Gastrocnemius medialis (tissue), 4 donors: ENCODE data around the gene ZFYVE28. TPM values are rescaled to one million over a fixed set of nuclear protein-coding genes. Genes with fewer than 3 reads are reported as not detected.

Experiments used
- ATAC-seq, 2 donors: fragments of 150-250 bp; one replicate each; pipeline ENCODE4 v1.9.1; 2016
- DNase-seq, 2 donors: peaks; one replicate each; pipeline ENCODE4 v3.0.0-alpha.2; 2019
- H3K27ac ChIP-seq, 4 donors: fragments of 200-600 bp; sonication (generic); 1 replicate in 1 of 4; 2 replicates in 3 of 4; pipeline ENCODE4 v1.5.1; 2016 to 2018; ENCODE audit warnings: mild to moderate bottlenecking in 2 of 4, moderate library complexity in 1 of 4
- H3K27me3 ChIP-seq, 3 donors: fragments of 200-600 bp; sonication (generic) in 2 of 3; 1 replicate in 1 of 3; 2 replicates in 2 of 3; pipeline versions ENCODE4 v1.5.1 to v1.6.0; 2016 to 2019; ENCODE audit warnings: mild to moderate bottlenecking in 1 of 3, moderate library complexity in 1 of 3
- H3K36me3 ChIP-seq, 2 donors: fragments of 200-600 bp; sonication (generic) in 1 of 2; one replicate each; pipeline ENCODE4 v1.5.1; 2017 to 2018
- H3K4me1 ChIP-seq, 2 donors: fragments of 200-600 bp; sonication (generic) in 1 of 2; one replicate each; pipeline ENCODE4 v1.5.1; 2016 to 2017; ENCODE audit warnings: mild to moderate bottlenecking in 2 of 2
- H3K4me3 ChIP-seq, 4 donors: fragments of 200-600 bp; sonication (generic) in 3 of 4; 1 replicate in 1 of 4; 2 replicates in 3 of 4; pipeline ENCODE4 v1.5.1; 2016 to 2019; ENCODE audit warnings: mild to moderate bottlenecking in 2 of 4
- H3K9me3 ChIP-seq, 3 donors: fragments of 200-600 bp; sonication (generic) in 2 of 3; 1 replicate in 1 of 3; 2 replicates in 2 of 3; pipeline ENCODE4 v1.5.1; 2016 to 2019
- POLR2A ChIP-seq, 2 donors: fragments of 450-650 bp; IDR thresholded peaks; one replicate each; pipeline ENCODE4 v1.6.1; 2017; ENCODE audit warnings: antibody characterized with exemption in 2 of 2, mild to moderate bottlenecking in 2 of 2, moderate library complexity in 2 of 2
- in situ Hi-C, 4 donors: fragments of 200-750 bp; cut with MboI; loops; one replicate each; pipeline versions ENCODE4 v1.15.0 to v1.8.0; 2017; ENCODE audit warnings: low sequenced_read_pairs in 4 of 4
- intact Hi-C: fragments of 100-400 bp; cut with DNase I; formaldehyde crosslinking; loops from one replicate; pipeline ENCODE4 v1.15.1; 2023; ENCODE audit warnings: low total_unique reads
- total RNA-seq, 4 donors: library from RNA; depleted of rRNA; stranded (reverse); fragments of >200 nt; gene quantifications; one replicate each; pipeline versions ENCODE4 v1.1.0 to v1.2.3, GENCODE V29; 2016
- TF ChIP-seq, protein P1 (sequence below), 5 experiments: fragments of 450-650 bp in 3 of 5; fragments of 200-600 bp in 2 of 5; sonication (generic) in 2 of 5; IDR thresholded peaks in 4 of 5; conservative IDR thresholded peaks in 1 of 5; 1 replicate in 4 of 5; 2 replicates in 1 of 5; pipeline ENCODE4 v1.5.1; 2016 to 2019; ENCODE audit warnings: antibody characterized with exemption in 5 of 5, mild to moderate bottlenecking in 3 of 5, moderate library complexity in 3 of 5

Gene ZFYVE28
- total RNA-seq, 4 donors from 2014 or later, result 1.8 to 6.0 (median 3.4) TPM

DNA sequence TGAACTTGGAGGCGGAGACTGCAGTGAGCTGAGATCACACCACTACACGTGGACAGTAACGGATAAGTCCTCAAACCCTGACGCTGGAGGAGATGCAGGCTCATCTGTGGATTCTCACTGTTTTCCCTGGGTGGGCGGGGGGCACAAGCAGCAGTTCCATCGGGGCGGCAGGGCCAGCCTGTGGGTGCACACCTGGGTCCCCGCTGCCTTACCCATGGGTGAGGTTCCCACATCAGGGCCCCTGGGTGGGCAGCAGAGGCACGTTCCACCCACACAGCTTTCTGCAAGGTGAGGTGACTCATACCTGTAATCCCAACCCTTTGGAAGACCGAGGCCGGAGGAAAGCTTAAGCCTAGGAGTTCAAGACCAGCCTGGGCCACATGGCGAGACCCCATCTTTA, 100.0 kb downstream of the ZFYVE28 start:
- DNase-seq (no peak), ATAC-seq (no peak)
- Histone ChIP-seq H3K36me3 (no peaks in the 10 kb centered on the region), H3K9me3 (no peaks in the 10 kb centered on the region), H3K27ac (no peak overlapping the region), H3K4me3 (no peak overlapping the region), H3K4me1 (no peaks in the 10 kb centered on the region), H3K27me3 (no peaks in the 10 kb centered on the region)
- intact Hi-C loops (no loop called here), in situ Hi-C loops (no loop called here)
- TF ChIP-seq POLR2A (IDR thresholded peaks at IDR 0.05), result no peak
- TF ChIP-seq, protein P1, sequence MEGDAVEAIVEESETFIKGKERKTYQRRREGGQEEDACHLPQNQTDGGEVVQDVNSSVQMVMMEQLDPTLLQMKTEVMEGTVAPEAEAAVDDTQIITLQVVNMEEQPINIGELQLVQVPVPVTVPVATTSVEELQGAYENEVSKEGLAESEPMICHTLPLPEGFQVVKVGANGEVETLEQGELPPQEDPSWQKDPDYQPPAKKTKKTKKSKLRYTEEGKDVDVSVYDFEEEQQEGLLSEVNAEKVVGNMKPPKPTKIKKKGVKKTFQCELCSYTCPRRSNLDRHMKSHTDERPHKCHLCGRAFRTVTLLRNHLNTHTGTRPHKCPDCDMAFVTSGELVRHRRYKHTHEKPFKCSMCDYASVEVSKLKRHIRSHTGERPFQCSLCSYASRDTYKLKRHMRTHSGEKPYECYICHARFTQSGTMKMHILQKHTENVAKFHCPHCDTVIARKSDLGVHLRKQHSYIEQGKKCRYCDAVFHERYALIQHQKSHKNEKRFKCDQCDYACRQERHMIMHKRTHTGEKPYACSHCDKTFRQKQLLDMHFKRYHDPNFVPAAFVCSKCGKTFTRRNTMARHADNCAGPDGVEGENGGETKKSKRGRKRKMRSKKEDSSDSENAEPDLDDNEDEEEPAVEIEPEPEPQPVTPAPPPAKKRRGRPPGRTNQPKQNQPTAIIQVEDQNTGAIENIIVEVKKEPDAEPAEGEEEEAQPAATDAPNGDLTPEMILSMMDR (IDR thresholded peaks at IDR 0.05 in 4 of 5, conservative IDR thresholded peaks at IDR 0.05 in 1 of 5), result no peak

DNA sequence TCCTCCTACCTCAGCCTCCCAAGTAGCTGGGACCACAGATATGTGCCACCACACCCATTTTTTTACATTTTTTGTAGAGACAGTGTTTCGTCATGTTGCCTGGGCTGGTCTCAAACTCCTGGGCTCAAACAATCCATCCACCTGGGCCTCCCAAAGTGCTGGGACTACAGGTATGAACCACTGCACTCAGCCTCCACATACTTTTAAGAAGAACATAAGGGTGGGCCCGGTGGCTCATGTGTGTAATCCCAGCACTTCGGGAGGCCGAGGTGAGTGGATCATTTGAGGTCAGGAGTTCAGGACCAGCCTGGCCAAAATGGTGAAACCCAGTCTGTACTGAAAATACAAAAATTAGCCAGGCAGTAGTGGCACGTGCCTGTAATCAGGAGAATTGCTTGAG, 105.1 kb downstream of the ZFYVE28 start:
- in situ Hi-C loops (no loop called here), intact Hi-C loops (no loop called here)
- TF ChIP-seq, protein P1 (IDR thresholded peaks at IDR 0.05 in 4 of 5, conservative IDR thresholded peaks at IDR 0.05 in 1 of 5), result no peak
- TF ChIP-seq POLR2A (IDR thresholded peaks at IDR 0.05), result no peak
- no peak overlapping the region for H3K27ac ChIP-seq
- H3K27me3 ChIP-seq, result no peaks in the 10 kb centered on the region
- H3K4me3 ChIP-seq, result no peak overlapping the region
- H3K36me3 ChIP-seq, result no peaks in the 10 kb centered on the region
- H3K9me3 ChIP-seq, result no peaks in the 10 kb centered on the region
- H3K4me1 ChIP-seq, result no peaks in the 10 kb centered on the region
- DNase-seq (no peak), ATAC-seq (no peak)

DNA sequence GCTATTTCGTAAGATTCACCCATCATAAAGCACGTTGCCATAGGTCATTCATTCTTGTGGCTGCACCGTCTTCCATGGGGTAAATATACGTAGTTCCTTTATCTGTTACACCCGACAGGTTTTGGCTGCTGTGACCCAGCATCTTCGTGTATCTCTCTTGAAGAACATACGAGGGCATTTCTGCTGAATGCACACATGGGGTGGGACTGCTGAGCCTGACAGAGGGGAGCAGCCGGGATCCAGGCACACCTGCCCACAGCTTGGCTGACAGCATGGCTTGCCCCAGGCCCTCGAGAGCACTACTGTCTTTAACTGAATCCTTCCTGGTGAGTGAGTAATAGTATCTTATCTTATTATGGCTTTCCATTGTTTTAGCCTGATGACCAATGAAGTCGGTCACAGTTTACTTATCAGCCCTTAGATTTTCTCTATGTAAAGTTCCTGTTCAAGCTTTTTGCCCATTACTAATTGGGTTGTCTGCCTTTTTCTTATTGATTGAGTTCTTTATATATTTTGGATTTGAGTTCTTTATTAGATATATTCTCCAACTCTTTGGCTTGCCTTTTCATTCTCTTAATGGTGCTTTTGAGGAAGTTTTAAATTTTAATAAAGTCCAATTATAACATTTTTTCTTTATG, 111.6 kb downstream of the ZFYVE28 start:
- no peaks in the 10 kb centered on the region for H3K9me3 ChIP-seq
- H3K27ac ChIP-seq, result no peak overlapping the region
- intact Hi-C loops (no loop called here), in situ Hi-C loops (no loop called here)
- H3K4me3 ChIP-seq, result no peak overlapping the region
- DNase-seq (no peak), ATAC-seq (no peak)
- no peak for TF ChIP-seq POLR2A (IDR thresholded peaks at IDR 0.05)
- TF ChIP-seq, protein P1 (IDR thresholded peaks at IDR 0.05 in 4 of 5, conservative IDR thresholded peaks at IDR 0.05 in 1 of 5), result no peak
- no peaks in the 10 kb centered on the region for H3K4me1 ChIP-seq
- no peaks in the 10 kb centered on the region for H3K36me3 ChIP-seq
- no peaks in the 10 kb centered on the region for H3K27me3 ChIP-seq

DNA sequence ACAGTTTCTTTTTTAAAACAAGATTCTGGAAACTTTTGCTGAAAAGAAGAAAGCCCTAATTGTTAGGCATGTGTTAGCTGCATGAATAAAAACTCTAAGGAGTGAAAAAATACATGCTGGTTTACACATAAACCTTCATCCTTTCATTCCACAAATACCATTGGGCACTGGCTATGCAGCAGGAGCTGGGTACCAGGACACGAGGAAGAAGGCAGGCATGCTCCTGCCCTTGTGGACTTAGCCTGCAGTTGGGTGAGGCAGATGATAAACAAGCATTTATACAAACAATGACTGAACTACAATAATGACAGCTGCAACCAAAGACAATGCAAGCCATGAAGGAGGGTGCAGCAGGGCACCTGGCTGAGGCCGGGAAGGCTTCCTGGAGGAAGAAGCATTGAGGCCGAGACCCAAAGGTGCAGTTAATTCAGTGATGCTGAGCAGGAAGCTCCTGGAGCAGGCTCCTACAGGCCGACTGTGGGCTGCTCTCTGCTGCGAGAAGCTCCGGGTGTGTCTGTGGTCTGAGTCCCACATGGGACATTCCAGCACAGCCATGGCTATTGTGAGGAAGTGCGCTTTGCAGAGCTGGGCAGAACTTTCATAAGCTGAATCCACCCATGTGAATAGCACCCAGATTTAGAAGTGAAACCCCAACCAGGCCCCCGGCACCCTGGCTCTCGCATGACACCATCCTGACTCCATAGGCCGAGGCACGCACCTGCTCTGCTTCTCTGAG, 112.5 kb downstream of the ZFYVE28 start:
- H3K9me3 ChIP-seq, result no peaks in the 10 kb centered on the region
- no peaks in the 10 kb centered on the region for H3K4me1 ChIP-seq
- in situ Hi-C loops, result no loop called here
- no peak for TF ChIP-seq POLR2A (IDR thresholded peaks at IDR 0.05)
- TF ChIP-seq, protein P1 (IDR thresholded peaks at IDR 0.05 in 4 of 5, conservative IDR thresholded peaks at IDR 0.05 in 1 of 5), result no peak
- H3K27ac ChIP-seq, result no peak overlapping the region
- no peaks in the 10 kb centered on the region for H3K27me3 ChIP-seq
- H3K4me3 ChIP-seq, result no peak overlapping the region
- intact Hi-C loops, result no loop called here
- H3K36me3 ChIP-seq, result no peaks in the 10 kb centered on the region
- DNase-seq (no peak), ATAC-seq (no peak)
